Urinary bladder (tissue), 4 donors: ENCODE measurements around the gene PPP2R2C. TPM values are rescaled to one million over a fixed set of nuclear protein-coding genes. Genes with fewer than 3 reads are reported as not detected.

ENCODE experiments used
- DNase-seq: peaks from one replicate; pipeline ENCODE4 v3.0.0-alpha.2; 2015; ENCODE audit errors: extremely low spot score
- H3K27ac ChIP-seq: one replicate; pipeline ENCODE4 v1.5.1; 2013; ENCODE audit warnings: low read depth, mild to moderate bottlenecking, moderate library complexity
- H3K36me3 ChIP-seq: one replicate; pipeline ENCODE4 v1.6.1; 2013; ENCODE audit warnings: mild to moderate bottlenecking, moderate library complexity; ENCODE audit not compliant: insufficient read depth
- H3K4me1 ChIP-seq: one replicate; pipeline ENCODE4 v1.6.1; 2013; ENCODE audit warnings: mild to moderate bottlenecking, moderate library complexity; ENCODE audit not compliant: insufficient read depth
- H3K4me3 ChIP-seq: one replicate; pipeline ENCODE4 v1.5.1; 2013; ENCODE audit warnings: low read depth, low read length
- WGBS: extraction: QIAGEN DNeasy Blood & Tissue Kit; methylation state at CpG from one replicate; pipeline ENCODE4 v1.1.7; 2013; 5-methylcytosine and 5-hydroxymethylcytosine counted together
- polyA plus RNA-seq: library from polyadenylated mRNA; stranded (reverse); fragments of 200-250 nt; gene quantifications from one replicate; pipeline ENCODE4 v1.2.3, GENCODE V29; 2013
- total RNA-seq: library from RNA; depleted of rRNA; stranded (reverse); fragments of >200 nt; gene quantifications from one replicate; pipeline ENCODE4 v1.2.3, GENCODE V29; 2014
- donor health status: healthy with polysubstance abuse.
- donor health status: healthy.

Gene PPP2R2C
- total and polyA plus RNA-seq, 2 donors: 0.94 to 3.0 TPM

- Histone ChIP-seq H3K36me3 (no peaks in the 10 kb centered on the region), H3K27ac (no peak overlapping the region), H3K4me1 (no peaks in the 10 kb centered on the region), H3K4me3 (no peak overlapping the region)
- no peak for DNase-seq
- 56% methylated on average over 6 of the region's 6 CpGs for WGBS
Measured at GRCh38 chr4:6444582-6444981, 27.8 kb downstream of the PPP2R2C start.

DNA sequence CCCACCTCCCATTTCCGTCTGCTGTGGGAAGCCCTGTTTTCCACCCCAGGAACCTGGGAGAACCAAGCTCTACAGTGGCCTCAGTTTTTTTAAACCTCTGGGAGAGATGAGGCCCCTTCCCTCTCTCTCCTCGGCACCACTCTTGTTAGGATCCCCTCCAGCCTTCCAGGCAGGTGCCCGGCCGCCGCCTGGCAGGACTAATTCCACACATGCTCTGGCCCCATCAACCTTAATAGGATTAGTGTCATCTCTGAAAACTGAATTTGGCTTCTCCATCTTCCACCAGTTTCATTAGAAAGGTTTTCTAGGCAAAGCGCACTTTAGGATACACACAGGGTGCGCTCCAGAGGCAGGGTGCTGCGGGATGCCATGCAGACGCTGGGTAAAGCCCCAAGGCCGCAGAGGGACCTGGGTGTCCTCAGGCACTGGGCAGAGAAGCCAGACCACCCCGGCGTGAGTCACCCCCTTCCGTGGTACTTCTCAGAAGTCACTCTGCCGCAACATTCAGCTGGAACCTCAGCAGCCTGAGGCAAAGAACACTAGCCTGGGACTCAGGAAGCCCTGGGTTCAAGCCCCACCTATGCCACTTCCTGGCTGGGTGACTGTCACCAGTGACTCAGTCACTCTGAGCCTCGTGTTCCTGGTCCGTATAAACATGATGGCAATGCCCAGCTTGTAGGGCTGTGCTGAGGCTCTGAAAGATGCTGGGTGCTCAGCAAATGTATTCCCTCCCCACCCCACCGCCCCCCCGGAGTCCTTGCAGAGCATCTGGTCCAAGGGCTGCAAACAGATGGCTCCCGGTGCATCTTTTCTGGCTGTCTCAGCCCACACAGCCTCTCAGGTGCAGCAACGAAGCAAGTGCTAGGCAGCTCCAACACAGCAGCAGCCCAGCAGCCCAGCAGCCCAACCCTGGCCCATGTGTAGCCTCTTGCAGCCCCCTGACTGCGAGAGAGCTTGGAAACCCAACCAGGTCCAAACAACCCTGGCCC, 29.1 kb downstream of the PPP2R2C start:
- H3K4me3 ChIP-seq: no peak overlapping the region
- H3K36me3 ChIP-seq: no peaks in the 10 kb centered on the region
- no peak overlapping the region for H3K27ac ChIP-seq
- WGBS: 80% methylated on average over 21 of the region's 21 CpGs
- no peaks in the 10 kb centered on the region for H3K4me1 ChIP-seq
- DNase-seq: no peak

GRCh38 chr4:6442555-6442954, 29.9 kb downstream of the PPP2R2C start:
- H3K4me3 ChIP-seq: no peak overlapping the region
- H3K27ac ChIP-seq: no peak overlapping the region
- WGBS: 86% methylated on average over 8 of the region's 8 CpGs
- H3K4me1 ChIP-seq: no peaks in the 10 kb centered on the region
- no peaks in the 10 kb centered on the region for H3K36me3 ChIP-seq
- no peak for DNase-seq

DNA sequence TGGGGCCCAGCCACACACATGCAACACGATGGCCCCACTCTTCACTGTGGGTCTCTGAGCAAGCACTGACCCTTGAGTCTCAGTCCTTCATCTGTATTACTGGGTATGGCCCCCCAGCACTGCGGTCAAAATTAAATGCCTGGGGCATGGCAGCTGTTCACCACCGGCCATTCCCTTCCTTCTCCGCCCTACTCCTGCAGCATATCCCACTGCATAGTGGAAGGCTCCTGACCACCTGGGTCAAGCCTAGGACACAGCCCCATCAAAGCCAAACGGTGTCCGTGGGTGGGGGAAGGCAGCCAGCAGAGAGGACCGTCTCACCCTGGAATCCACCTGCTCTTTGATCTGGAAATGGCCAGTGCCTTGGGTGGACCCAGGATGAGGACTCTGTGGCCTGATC, 30.7 kb downstream of the PPP2R2C start:
- WGBS: 83% methylated on average over 7 of the region's 7 CpGs
- DNase-seq: no peak
- Histone ChIP-seq H3K27ac (no peak overlapping the region), H3K4me3 (no peak overlapping the region), H3K36me3 (no peaks in the 10 kb centered on the region), H3K4me1 (no peaks in the 10 kb centered on the region)

DNA sequence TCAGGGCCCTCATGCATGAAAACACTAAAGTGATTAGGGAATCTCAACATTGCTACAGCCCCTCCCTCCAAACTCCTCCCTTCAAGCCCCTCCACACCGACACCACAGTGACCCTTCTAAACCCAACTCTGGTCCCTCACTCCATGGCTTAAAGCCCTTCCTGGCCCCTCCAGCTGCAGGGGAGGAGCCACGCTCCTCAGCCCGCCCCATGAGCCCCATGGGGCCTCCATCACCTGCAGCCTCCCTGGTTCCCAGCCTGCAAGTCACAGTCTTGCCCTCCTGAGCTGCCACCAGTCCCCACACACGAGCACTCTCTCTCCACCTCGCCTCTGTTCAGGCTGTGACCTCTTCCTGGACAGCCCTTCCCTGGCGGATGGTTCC, 31.2 kb downstream of the PPP2R2C start:
- DNase-seq: no peak
- H3K4me1 ChIP-seq: no peaks in the 10 kb centered on the region
- no peaks in the 10 kb centered on the region for H3K36me3 ChIP-seq
- 67% methylated on average over 6 of the region's 6 CpGs for WGBS
- no peak overlapping the region for H3K27ac ChIP-seq
- no peak overlapping the region for H3K4me3 ChIP-seq

DNA sequence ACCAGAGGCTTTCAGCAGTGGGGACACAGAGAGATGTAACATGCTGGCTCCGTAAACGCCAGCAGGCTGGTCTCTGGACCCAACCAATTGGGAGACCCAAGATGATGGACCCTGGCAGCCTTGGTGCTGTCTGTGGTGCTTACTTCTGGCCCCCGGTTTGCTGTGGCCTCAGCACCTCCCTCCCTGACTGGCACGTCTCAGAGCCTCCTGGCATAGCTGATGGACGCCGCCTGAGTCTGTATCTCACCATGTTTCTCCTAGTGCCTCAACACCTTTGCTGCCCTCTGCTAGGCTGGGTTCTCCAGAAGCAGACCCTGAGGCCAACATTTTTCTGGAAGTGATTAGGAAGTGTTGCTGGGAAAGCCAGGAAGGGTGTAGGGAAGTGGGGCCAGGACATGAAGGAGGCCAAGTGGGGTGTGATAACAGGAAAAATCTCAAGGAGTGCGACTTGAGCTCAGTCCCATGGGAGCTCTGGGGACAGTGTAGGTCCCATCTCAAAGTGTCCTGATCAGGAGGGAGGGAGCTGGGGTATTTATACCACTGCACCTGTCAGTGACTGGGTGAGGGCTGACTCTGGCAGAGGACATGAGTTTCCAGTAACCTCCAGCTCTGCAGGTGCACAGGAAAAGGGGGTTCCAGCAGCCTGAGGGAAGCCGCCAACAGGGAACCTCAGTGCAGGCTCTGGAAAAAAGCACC, 31.8 kb downstream of the PPP2R2C start:
- no peak overlapping the region for H3K4me3 ChIP-seq
- DNase-seq: no peak
- H3K36me3 ChIP-seq: no peaks in the 10 kb centered on the region
- no peak overlapping the region for H3K27ac ChIP-seq
- WGBS: 60% methylated on average over 8 of the region's 8 CpGs
- H3K4me1 ChIP-seq: no peaks in the 10 kb centered on the region

DNA sequence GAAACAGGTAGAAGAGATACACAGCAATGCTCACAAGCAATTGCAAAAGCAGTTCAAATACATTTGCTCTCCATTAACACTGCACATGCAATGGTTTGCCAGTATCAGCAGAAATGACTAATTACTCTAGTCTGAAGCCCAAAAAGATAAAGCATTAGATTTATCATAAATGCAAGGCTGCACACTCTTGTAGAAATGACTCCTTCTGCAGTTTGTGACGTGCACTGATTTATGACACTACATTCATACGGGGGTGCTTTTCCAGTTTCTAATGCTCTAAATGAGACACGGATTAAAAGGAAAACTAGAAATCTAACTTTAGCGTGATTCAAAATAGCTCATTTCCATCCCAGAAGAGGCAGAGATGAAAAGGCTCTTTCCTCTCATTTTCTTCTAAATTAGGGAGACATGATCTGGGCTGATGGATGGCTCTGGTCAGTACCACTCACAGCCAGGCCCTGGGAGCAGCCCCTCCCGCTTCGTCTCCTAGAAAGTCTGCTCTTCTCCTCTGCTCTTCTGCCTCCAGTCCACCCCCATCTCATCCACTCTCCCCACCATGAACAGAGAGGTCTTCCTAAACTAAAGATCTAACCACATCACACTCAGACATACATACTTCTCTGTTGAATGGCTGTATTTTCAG, 33.2 kb downstream of the PPP2R2C start:
- 68% methylated on average over 6 of the region's 6 CpGs for WGBS
- no peak for DNase-seq
- Histone ChIP-seq H3K4me3 (no peak overlapping the region), H3K27ac (no peak overlapping the region), H3K4me1 (no peaks in the 10 kb centered on the region), H3K36me3 (no peaks in the 10 kb centered on the region)

GRCh38 chr4:6437826-6438238, 34.6 kb downstream of the PPP2R2C start:
- no peaks in the 10 kb centered on the region for H3K36me3 ChIP-seq
- no peak overlapping the region for H3K27ac ChIP-seq
- no peak overlapping the region for H3K4me3 ChIP-seq
- WGBS: 57% methylated on average over 5 of the region's 5 CpGs
- DNase-seq: peak; percentile 58
- H3K4me1 ChIP-seq: no peaks in the 10 kb centered on the region

- Histone ChIP-seq H3K4me3 (no peak overlapping the region), H3K36me3 (no peaks in the 10 kb centered on the region), H3K4me1 (no peaks in the 10 kb centered on the region), H3K27ac (no peak overlapping the region)
- DNase-seq: no peak
Measured at GRCh38 chr4:6435010-6435409, 37.4 kb downstream of the PPP2R2C start.

GRCh38 chr4:6430927-6431326, 41.5 kb downstream of the PPP2R2C start:
- WGBS: 56% methylated on average over 4 of the region's 4 CpGs
- H3K36me3 ChIP-seq: no peaks in the 10 kb centered on the region
- no peaks in the 10 kb centered on the region for H3K4me1 ChIP-seq
- no peak overlapping the region for H3K4me3 ChIP-seq
- DNase-seq: no peak
- no peak overlapping the region for H3K27ac ChIP-seq

- Histone ChIP-seq H3K4me3 (no peak overlapping the region), H3K27ac (no peak overlapping the region), H3K36me3 (no peaks in the 10 kb centered on the region), H3K4me1 (no peaks in the 10 kb centered on the region)
- DNase-seq: no peak
- WGBS: 34% methylated on average over 5 of the region's 5 CpGs
Measured at GRCh38 chr4:6427439-6428090, 44.8 kb downstream of the PPP2R2C start.

DNA sequence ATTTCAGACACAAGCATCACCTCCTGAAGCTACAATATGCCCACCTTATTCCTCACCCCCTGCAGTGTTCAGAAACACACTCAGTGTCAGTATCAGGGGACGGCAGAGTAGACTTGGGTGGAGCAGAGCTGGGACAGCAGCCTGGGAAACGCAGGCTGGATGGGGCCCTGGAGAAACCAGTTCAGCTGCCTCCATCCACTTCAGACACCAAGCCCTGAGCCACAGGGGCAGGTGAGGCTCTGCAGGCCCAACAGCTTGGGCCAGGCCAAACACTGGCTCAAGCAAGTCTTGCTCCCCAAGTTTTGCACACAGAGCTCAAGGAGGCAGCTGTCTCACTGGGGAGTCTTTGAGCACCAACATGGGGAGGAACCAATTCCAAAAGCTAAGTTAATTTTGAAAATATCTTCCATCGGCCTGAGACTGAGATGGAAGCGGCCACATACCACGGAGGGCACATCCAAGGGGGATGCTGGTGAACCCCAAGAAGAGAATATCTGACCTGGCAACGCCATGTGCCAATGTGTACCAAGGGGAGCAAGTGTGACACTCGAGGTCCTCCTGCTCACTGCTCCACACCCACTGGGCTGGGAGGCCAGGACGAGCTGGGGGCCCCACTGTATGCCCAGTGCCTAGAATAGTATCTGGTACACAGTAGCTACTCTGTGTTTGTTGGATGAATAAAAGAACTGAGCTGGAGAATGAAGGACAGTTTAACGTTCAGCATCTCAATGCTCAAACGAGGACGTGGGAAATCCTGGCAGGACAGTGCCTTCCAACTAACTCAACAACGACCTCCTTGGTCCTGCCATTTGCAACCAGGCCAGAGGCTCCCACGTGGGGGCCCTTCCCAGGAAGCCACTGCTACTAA, 45.6 kb downstream of the PPP2R2C start:
- Histone ChIP-seq H3K4me3 (no peak overlapping the region), H3K36me3 (no peaks in the 10 kb centered on the region), H3K27ac (no peak overlapping the region), H3K4me1 (no peaks in the 10 kb centered on the region)
- DNase-seq: no peak
- WGBS: 58% methylated on average over 13 of the region's 13 CpGs

GRCh38 chr4:6425911-6426310, 46.5 kb downstream of the PPP2R2C start:
- Histone ChIP-seq H3K36me3 (no peaks in the 10 kb centered on the region), H3K27ac (no peak overlapping the region), H3K4me3 (no peak overlapping the region), H3K4me1 (no peaks in the 10 kb centered on the region)
- no peak for DNase-seq
- 71% methylated on average over 11 of the region's 11 CpGs for WGBS
